B cell (primary cell): ENCODE results near the gene SUCLG2. TPM values are rescaled to one million over a fixed set of nuclear protein-coding genes. Genes with fewer than 3 reads are reported as not detected.

Source experiments
- ATAC-seq: fragments of 200-7000 bp; cut with Tn5 transposase; one replicate; pipeline ENCODE4 v1.10.0; 2021; ENCODE audit warnings: low read depth, mild to moderate bottlenecking, moderate number of reproducible peaks, moderate library complexity
- CTCF ChIA-PET: fragments of 350-600 bp; sonication (Branson Sonifier 250); formaldehyde crosslinking; loops from one replicate; lab custom pipeline; 2021; ENCODE audit warnings: antibody characterized with exemption, inconsistent platforms; lab: Charles Lee
- POLR2A ChIA-PET: fragments of 350-600 bp; sonication (Branson Sonifier 250); formaldehyde crosslinking; loops from one replicate; lab custom pipeline; 2021; ENCODE audit warnings: antibody characterized with exemption; lab: Charles Lee
- DNase-seq: peaks from one replicate; pipeline ENCODE4 v3.0.0; 2013
- H2AFZ ChIP-seq: 2 replicates; pipeline ENCODE4 v1.6.1; 2012; ENCODE audit warnings: mild to moderate bottlenecking, low read depth, low read length; ENCODE audit not compliant: insufficient read depth, poor library complexity, severe bottlenecking
- H3K27ac ChIP-seq, 2 donors: 1 replicate in 1 of 2; 2 replicates in 1 of 2; pipeline ENCODE4 v1.5.1; 2012 to 2013; ENCODE audit warnings: low read length in 2 of 2, mild to moderate bottlenecking in 2 of 2, moderate library complexity in 1 of 2
- H3K27me3 ChIP-seq, 4 experiments: fragments of 200-600 bp in 1 of 4; sonication (generic) in 1 of 4; replicated peaks in 1 of 4; 1 replicate in 2 of 4; 2 replicates in 2 of 4; pipeline versions ENCODE4 v1.6.1 to v1.7.0; 2013 to 2016; ENCODE audit warnings: low read length in 3 of 4, mild to moderate bottlenecking in 2 of 4, mixed read lengths in 1 of 4, moderate library complexity in 1 of 4; ENCODE audit not compliant: insufficient read depth in 4 of 4, control insufficient read depth in 3 of 4; ENCODE audit errors: control extremely low read depth in 1 of 4
- H3K36me3 ChIP-seq, 2 experiments: replicated peaks in 1 of 2; 1 replicate in 1 of 2; 2 replicates in 1 of 2; pipeline versions ENCODE4 v1.6.1 to v1.7.1; 2013; ENCODE audit warnings: low read length in 1 of 2; ENCODE audit not compliant: insufficient read depth in 2 of 2, control insufficient read depth in 1 of 2; ENCODE audit errors: control extremely low read depth in 1 of 2, extremely low read depth in 1 of 2
- H3K4me1 ChIP-seq, 2 donors: fragments of 200-600 bp in 1 of 2; sonication (generic) in 1 of 2; 1 replicate in 1 of 2; 2 replicates in 1 of 2; pipeline versions ENCODE4 v1.5.1 to v1.6.1; 2013 to 2017; ENCODE audit warnings: low read length in 2 of 2; ENCODE audit not compliant: control insufficient read depth in 2 of 2, insufficient read depth in 2 of 2
- H3K4me2 ChIP-seq: replicated peaks from 2 replicates; pipeline ENCODE3; 2012; ENCODE audit warnings: mild to moderate bottlenecking, low read depth, low read length; ENCODE audit not compliant: poor library complexity, severe bottlenecking
- H3K4me3 ChIP-seq, 5 experiments: fragments of 200-600 bp in 1 of 5; sonication (generic) in 1 of 5; 1 replicate in 3 of 5; 2 replicates in 2 of 5; pipeline versions ENCODE4 v1.5.1 to v1.7.0; 2011 to 2016; ENCODE audit warnings: low read length in 4 of 5, mild to moderate bottlenecking in 4 of 5, low read depth in 2 of 5, control low read depth in 1 of 5, moderate library complexity in 1 of 5; ENCODE audit not compliant: insufficient read depth in 1 of 5; ENCODE audit errors: control extremely low read depth in 1 of 5, extremely low read depth in 1 of 5
- H3K79me2 ChIP-seq: fragments of 200-600 bp; sonication (generic); one replicate; pipeline ENCODE4 v1.6.0; 2016; ENCODE audit warnings: low read length; ENCODE audit not compliant: control insufficient read depth, insufficient read depth
- H3K9ac ChIP-seq: fragments of 200-600 bp; sonication (generic); 2 replicates; pipeline ENCODE4 v1.6.1; 2017; ENCODE audit warnings: mild to moderate bottlenecking, low read length, moderate library complexity
- H3K9me3 ChIP-seq, 3 donors: one replicate each; pipeline versions ENCODE4 v1.6.1 to v1.7.1; 2013; ENCODE audit warnings: low read length in 2 of 3; ENCODE audit not compliant: control insufficient read depth in 2 of 3, insufficient read depth in 1 of 3; ENCODE audit errors: control extremely low read depth in 1 of 3
- H4K20me1 ChIP-seq: 2 replicates; pipeline ENCODE4 v1.6.0; 2012; ENCODE audit warnings: mild to moderate bottlenecking, low read length; ENCODE audit not compliant: insufficient read depth, control insufficient read depth, poor library complexity, severe bottlenecking
- H3K27ac Mint-ChIP-seq: one replicate; pipeline ENCODE4 v1.8.0; 2021; ENCODE audit warnings: mixed read lengths
- H3K27me3 Mint-ChIP-seq: one replicate; pipeline ENCODE4 v1.8.0; 2021; ENCODE audit warnings: mixed read lengths
- H3K4me1 Mint-ChIP-seq: one replicate; pipeline ENCODE4 v1.8.0; 2021; ENCODE audit warnings: mixed read lengths
- H3K4me3 Mint-ChIP-seq: one replicate; pipeline ENCODE4 v1.8.0; 2021; ENCODE audit warnings: mixed read lengths
- H3K9me3 Mint-ChIP-seq: one replicate; pipeline ENCODE4 v1.8.0; 2022; ENCODE audit warnings: mixed read lengths; ENCODE audit not compliant: insufficient read depth
- EZH2 ChIP-seq: IDR thresholded peaks from 2 replicates; pipeline ENCODE4 v1.6.1; 2012; ENCODE audit warnings: borderline replicate concordance, low read depth, mild to moderate bottlenecking, moderate library complexity, low read length; ENCODE audit not compliant: insufficient read depth, poor library complexity, severe bottlenecking
- WGBS: methylation state at CpG from one replicate; pipeline ENCODE4 v1.1.5; 2013; ENCODE audit warnings: missing lambda C conversion rate; ENCODE audit not compliant: insufficient coverage; 5-methylcytosine and 5-hydroxymethylcytosine counted together
- intact Hi-C: fragments of 100-400 bp; cut with micrococcal nuclease; formaldehyde crosslinking; loops from one replicate; pipeline ENCODE4 v1.10.0; 2022
- polyA plus RNA-seq: library from polyadenylated mRNA; depleted of rRNA; stranded (reverse); fragments of >200 nt; gene quantifications from 2 replicates; pipeline ENCODE4 v1.2.3, GENCODE V29; 2012
- total RNA-seq, 2 donors: library from RNA; stranded (reverse); fragments of 120-200 nt in 1 of 2; gene quantifications; 1 replicate in 1 of 2; 2 replicates in 1 of 2; pipeline versions ENCODE4 v1.2.3 to v1.2.4, GENCODE V29; 2013 to 2022
- TF ChIP-seq, protein P1 (sequence below): fragments of 200-600 bp; IDR thresholded peaks from one replicate; pipeline ENCODE4 v1.8.0; 2022; ENCODE audit warnings: antibody characterized with exemption, mild to moderate bottlenecking

The SUCLG2 gene
- total and polyA plus RNA-seq, 2 donors (not counting 1 experiment from before 2014, with no cell fraction given) = 9.1 to 35.8 TPM

DNA sequence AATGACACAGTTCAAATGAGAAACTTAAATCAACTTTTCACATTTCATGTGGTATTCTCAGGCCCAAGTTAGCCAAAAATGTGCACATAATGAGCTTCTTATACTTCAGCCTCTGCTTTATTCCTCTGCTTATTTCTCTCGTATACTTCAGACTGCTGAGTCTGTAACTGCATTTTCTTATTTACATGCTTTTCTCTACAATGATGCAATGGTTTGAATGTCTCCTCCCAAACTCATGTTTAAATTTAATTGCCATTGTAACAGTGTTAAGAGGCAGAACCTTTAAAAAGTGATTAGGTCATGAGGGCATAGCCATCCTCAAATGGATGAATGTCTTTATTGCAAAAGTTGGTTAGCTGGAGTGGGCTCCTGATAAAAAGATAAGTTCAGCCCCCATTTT is 184.2 kb downstream of the SUCLG2 start:
- H3K27ac Mint-ChIP-seq = no peak overlapping the region
- Histone ChIP-seq H4K20me1 (no peaks in the 10 kb centered on the region), H3K4me2 (no peak overlapping the region), H3K27me3 (no peaks in the 10 kb centered on the region), H3K9ac (no peak overlapping the region), H3K4me1 (no peaks in the 10 kb centered on the region), H3K79me2 (no peaks in the 10 kb centered on the region), H3K27ac (no peak overlapping the region), H2AFZ (no peak overlapping the region), H3K36me3 (peaks cover 4 to 12% of the 10 kb centered on the region in 2 experiments), H3K9me3 (no peaks in the 10 kb centered on the region), H3K4me3 (no peak overlapping the region)
- H3K4me3 Mint-ChIP-seq = no peak overlapping the region
- DNase-seq (no peak), ATAC-seq (no peak)
- no peaks in the 10 kb centered on the region for H3K27me3 Mint-ChIP-seq
- intact Hi-C loops = no loop called here
- H3K4me1 Mint-ChIP-seq = no peaks in the 10 kb centered on the region
- ChIA-PET CTCF (no interaction called here), POLR2A (no interaction called here)
- no peaks in the 10 kb centered on the region for H3K9me3 Mint-ChIP-seq
- no peak for TF ChIP-seq EZH2
- TF ChIP-seq, protein P1, sequence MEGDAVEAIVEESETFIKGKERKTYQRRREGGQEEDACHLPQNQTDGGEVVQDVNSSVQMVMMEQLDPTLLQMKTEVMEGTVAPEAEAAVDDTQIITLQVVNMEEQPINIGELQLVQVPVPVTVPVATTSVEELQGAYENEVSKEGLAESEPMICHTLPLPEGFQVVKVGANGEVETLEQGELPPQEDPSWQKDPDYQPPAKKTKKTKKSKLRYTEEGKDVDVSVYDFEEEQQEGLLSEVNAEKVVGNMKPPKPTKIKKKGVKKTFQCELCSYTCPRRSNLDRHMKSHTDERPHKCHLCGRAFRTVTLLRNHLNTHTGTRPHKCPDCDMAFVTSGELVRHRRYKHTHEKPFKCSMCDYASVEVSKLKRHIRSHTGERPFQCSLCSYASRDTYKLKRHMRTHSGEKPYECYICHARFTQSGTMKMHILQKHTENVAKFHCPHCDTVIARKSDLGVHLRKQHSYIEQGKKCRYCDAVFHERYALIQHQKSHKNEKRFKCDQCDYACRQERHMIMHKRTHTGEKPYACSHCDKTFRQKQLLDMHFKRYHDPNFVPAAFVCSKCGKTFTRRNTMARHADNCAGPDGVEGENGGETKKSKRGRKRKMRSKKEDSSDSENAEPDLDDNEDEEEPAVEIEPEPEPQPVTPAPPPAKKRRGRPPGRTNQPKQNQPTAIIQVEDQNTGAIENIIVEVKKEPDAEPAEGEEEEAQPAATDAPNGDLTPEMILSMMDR = no peak
- no CpG with 5 or more reads among the region's 1 CpG for WGBS

DNA sequence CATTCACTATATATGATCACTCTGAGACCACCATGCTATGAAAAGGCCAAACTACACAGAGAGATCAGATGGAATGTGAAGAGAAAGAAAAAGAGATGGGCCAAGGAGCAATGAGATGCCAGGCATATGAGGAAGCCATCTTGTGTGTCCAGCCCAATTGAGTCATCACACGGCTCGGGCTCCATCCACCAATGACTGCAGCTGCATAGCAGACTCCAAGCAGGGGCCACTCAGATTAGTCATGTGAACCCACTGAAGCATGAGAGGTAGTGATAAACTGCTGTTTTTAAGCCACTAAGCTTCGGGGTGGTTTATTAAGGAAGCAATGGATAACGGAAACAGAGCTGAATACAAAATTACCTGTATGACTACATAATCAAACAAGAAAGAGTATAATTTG is 185.9 kb downstream of the SUCLG2 start:
- DNase-seq (no peak), ATAC-seq (no peak)
- Histone ChIP-seq H3K79me2 (no peaks in the 10 kb centered on the region), H3K36me3 (peaks cover 3 to 15% of the 10 kb centered on the region in 2 experiments), H3K4me2 (no peak overlapping the region), H3K9me3 (no peaks in the 10 kb centered on the region), H3K4me3 (no peak overlapping the region), H3K4me1 (no peaks in the 10 kb centered on the region), H3K27ac (no peak overlapping the region), H4K20me1 (no peaks in the 10 kb centered on the region), H3K27me3 (no peaks in the 10 kb centered on the region), H3K9ac (no peak overlapping the region), H2AFZ (no peak overlapping the region)
- 95% methylated on average over 2 of the region's 4 CpGs for WGBS
- ChIA-PET POLR2A (no interaction called here), CTCF (no interaction called here)
- Mint-ChIP-seq H3K4me3 (no peak overlapping the region), H3K27me3 (no peaks in the 10 kb centered on the region), H3K9me3 (no peaks in the 10 kb centered on the region), H3K27ac (no peak overlapping the region), H3K4me1 (no peaks in the 10 kb centered on the region)
- intact Hi-C loops = no loop called here
- TF ChIP-seq, protein P1 = no peak
- TF ChIP-seq EZH2 = no peak
